ENCODE results near the gene HINT2. TPM values are rescaled to one million over a fixed set of nuclear protein-coding genes. Genes with fewer than 3 reads are reported as not detected.

The HINT2 gene
- total and polyA plus RNA-seq, 11 donors = 48.7 to 139 (median 57.4) TPM

- Histone ChIP-seq H3K27me3 (peaks cover 0 to 34% (median 0%) of the 10 kb centered on the region in 9 donors), H3K4me3 (no peak overlapping the region), H3K4me1 (peaks cover 0 to 43% (median 17%) of the 10 kb centered on the region in 12 donors), H3K36me3 (peaks cover 0 to 5% (median 0%) of the 10 kb centered on the region in 9 donors), H3K27ac (no peak overlapping the region), H3K9me3 (no peaks in the 10 kb centered on the region)
- intact Hi-C loops (cut with DNase I) = loop anchor here in 1 of 10 donors (5.0 kb wide), 1 partner anchor 39 kb away; no protein-coding TSS in a partner anchor
- ATAC-seq (no peak), DNase-seq (no peak)
- 94 to 98% (median 97%) methylated on average over 15 of the region's 15 CpGs for WGBS, 4 donors
- TF ChIP-seq POLR2A (IDR thresholded peaks at IDR 0.05) = no peak
- TF ChIP-seq, protein P1, sequence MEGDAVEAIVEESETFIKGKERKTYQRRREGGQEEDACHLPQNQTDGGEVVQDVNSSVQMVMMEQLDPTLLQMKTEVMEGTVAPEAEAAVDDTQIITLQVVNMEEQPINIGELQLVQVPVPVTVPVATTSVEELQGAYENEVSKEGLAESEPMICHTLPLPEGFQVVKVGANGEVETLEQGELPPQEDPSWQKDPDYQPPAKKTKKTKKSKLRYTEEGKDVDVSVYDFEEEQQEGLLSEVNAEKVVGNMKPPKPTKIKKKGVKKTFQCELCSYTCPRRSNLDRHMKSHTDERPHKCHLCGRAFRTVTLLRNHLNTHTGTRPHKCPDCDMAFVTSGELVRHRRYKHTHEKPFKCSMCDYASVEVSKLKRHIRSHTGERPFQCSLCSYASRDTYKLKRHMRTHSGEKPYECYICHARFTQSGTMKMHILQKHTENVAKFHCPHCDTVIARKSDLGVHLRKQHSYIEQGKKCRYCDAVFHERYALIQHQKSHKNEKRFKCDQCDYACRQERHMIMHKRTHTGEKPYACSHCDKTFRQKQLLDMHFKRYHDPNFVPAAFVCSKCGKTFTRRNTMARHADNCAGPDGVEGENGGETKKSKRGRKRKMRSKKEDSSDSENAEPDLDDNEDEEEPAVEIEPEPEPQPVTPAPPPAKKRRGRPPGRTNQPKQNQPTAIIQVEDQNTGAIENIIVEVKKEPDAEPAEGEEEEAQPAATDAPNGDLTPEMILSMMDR (IDR thresholded peaks at IDR 0.05) = no peak
Measured at GRCh38 chr9:35840881-35841644, 26.2 kb upstream of the HINT2 start.

GRCh38 chr9:35839926-35840325, 25.1 kb upstream of the HINT2 start:
- H3K4me1 ChIP-seq = peaks cover 0 to 31% (median 8%) of the 10 kb centered on the region in 12 donors
- no peak overlapping the region for H3K27ac ChIP-seq
- ATAC-seq (no peak), DNase-seq (no peak)
- TF ChIP-seq, protein P1 (IDR thresholded peaks at IDR 0.05) = no peak
- TF ChIP-seq POLR2A (IDR thresholded peaks at IDR 0.05) = no peak
- intact Hi-C loops (cut with DNase I) = loop anchor here in 3 of 10 donors (5.0 kb wide), 3 partner anchors 32 to 38 kb away; partner anchors contain the start of gene OR13J1 (in 1 of the 3)
- no peak overlapping the region for H3K4me3 ChIP-seq
- H3K36me3 ChIP-seq = peaks cover 0 to 9% (median 0%) of the 10 kb centered on the region in 9 donors
- H3K27me3 ChIP-seq = peaks cover 0 to 34% (median 0%) of the 10 kb centered on the region in 9 donors
- H3K9me3 ChIP-seq = no peaks in the 10 kb centered on the region
- 92 to 97% (median 96%) methylated on average over 5 of the region's 5 CpGs for WGBS, 4 donors

DNA sequence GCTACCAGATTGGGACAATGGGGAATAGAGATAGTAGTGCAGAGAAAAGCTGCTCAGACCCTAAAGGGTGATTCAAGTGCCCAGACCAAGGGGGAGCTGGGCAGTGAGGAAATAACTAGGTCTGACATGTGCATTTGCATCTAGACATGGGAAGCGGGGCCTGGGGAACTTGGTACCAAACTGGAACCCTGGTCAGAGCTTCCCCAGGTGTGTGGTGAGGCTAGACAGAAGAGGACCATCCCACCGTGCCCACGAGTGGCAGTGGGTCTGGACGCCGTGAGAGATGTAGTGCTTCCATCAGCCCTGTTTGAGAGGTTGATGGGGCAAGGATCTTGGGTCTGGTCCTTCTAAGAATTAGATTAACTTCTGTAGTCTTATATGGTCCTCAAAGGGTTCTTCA, 21.8 kb upstream of the HINT2 start:
- intact Hi-C loops (cut with DNase I) = loop anchor here in 2 of 10 donors (2.0 to 5.0 kb wide), 3 partner anchors 36 to 46 kb away; partner anchors contain the start of gene OR13J1 (in 1 of the 2)
- Histone ChIP-seq H3K9me3 (no peaks in the 10 kb centered on the region), H3K36me3 (peaks cover 0 to 4% (median 0%) of the 10 kb centered on the region in 9 donors), H3K4me1 (peaks cover 0 to 27% (median 20%) of the 10 kb centered on the region in 12 donors), H3K27me3 (peaks cover 0 to 34% (median 0%) of the 10 kb centered on the region in 9 donors), H3K4me3 (no peak overlapping the region), H3K27ac (no peak overlapping the region)
- DNase-seq = no peak
- WGBS, 4 donors = 95 to 98% (median 97%) methylated on average over 5 of the region's 5 CpGs
- TF ChIP-seq, protein P1 (IDR thresholded peaks at IDR 0.05) = no peak
- no peak for TF ChIP-seq POLR2A (IDR thresholded peaks at IDR 0.05)
- no peak for ATAC-seq

GRCh38 chr9:35835766-35836165, 20.9 kb upstream of the HINT2 start:
- H3K27me3 ChIP-seq = peaks cover 0 to 30% (median 0%) of the 10 kb centered on the region in 9 donors
- H3K4me1 ChIP-seq = peaks cover 2 to 35% (median 24%) of the 10 kb centered on the region in 12 donors
- ATAC-seq (no peak), DNase-seq (no peak)
- intact Hi-C loops (cut with DNase I) = loop anchor here in 2 of 10 donors (2.0 to 5.0 kb wide), 3 partner anchors 37 to 47 kb away; partner anchors contain the start of gene OR13J1 (in 1 of the 2)
- H3K4me3 ChIP-seq = no peak overlapping the region
- H3K27ac ChIP-seq = no peak overlapping the region
- no peak for TF ChIP-seq POLR2A (IDR thresholded peaks at IDR 0.05)
- TF ChIP-seq, protein P1 (IDR thresholded peaks at IDR 0.05) = no peak
- H3K36me3 ChIP-seq = peaks cover 0 to 4% (median 0%) of the 10 kb centered on the region in 9 donors
- no peaks in the 10 kb centered on the region for H3K9me3 ChIP-seq
- WGBS, 4 donors = 90 to 96% (median 94%) methylated on average over 2 of the region's 2 CpGs

Data from heart left ventricle (tissue), 16 donors.